PC-3 (cell line): ENCODE measurements around the gene SOD1. TPM values are rescaled to one million over a fixed set of nuclear protein-coding genes. Genes with fewer than 3 reads are reported as not detected.
A peak's percentile ranks its signal among the peaks of the same experiment; 100 is the strongest.
"Not testable (repeated sequence)": the region's sequence is repeated elsewhere in the genome, so short reads cannot be mapped to it uniquely, and the experiment has no call there.

Experiments
- ATAC-seq: fragments of 200-7000 bp; cut with Tn5 transposase; 2 replicates; pipeline ENCODE4 v1.9.1; 2020; ENCODE audit warnings: mild to moderate bottlenecking, moderate library complexity
- BruUV-seq: library from RNA; stranded (reverse); fragments of 400-500 nt; replicated peaks from 2 replicates; lab custom pipeline; 2021; lab: Mats Ljungman, UMichigan
- CTCF ChIA-PET: fragments of 300-600 bp; sonication (Branson Sonifier 250); formaldehyde crosslinking; loops from one replicate; lab custom pipeline; 2022; ENCODE audit warnings: antibody characterized with exemption; lab: Charles Lee
- POLR2A ChIA-PET: fragments of 300-600 bp; sonication (Branson Sonifier 250); formaldehyde crosslinking; loops from one replicate; lab custom pipeline; 2022; ENCODE audit warnings: antibody characterized with exemption; ENCODE audit not compliant: unreplicated experiment; lab: Charles Lee
- DNase-seq: peaks from one replicate; pipeline ENCODE4 v3.0.0-alpha.2; 2015
- H2AFZ ChIP-seq: fragments of 300-600 bp; sonication (generic); 2 replicates; pipeline ENCODE4 v1.6.0; 2016; ENCODE audit warnings: antibody characterized with exemption, low read length
- H3F3A ChIP-seq: fragments of 300-600 bp; sonication (generic); one replicate; pipeline ENCODE4 v1.6.0; 2017; ENCODE audit warnings: antibody characterized with exemption, low read length, control low read depth, mild to moderate bottlenecking; ENCODE audit not compliant: unreplicated experiment
- H3K27ac ChIP-seq: fragments of 300-600 bp; sonication (generic); 2 replicates; pipeline ENCODE4 v1.5.1; 2016; ENCODE audit warnings: mild to moderate bottlenecking, low read length
- H3K27me3 ChIP-seq: fragments of 300-600 bp; sonication (generic); 2 replicates; pipeline ENCODE4 v1.6.1; 2016; ENCODE audit warnings: low read length, mixed read lengths
- H3K36me3 ChIP-seq: fragments of 300-600 bp; sonication (generic); 2 replicates; pipeline ENCODE4 v1.6.1; 2016; ENCODE audit warnings: low read depth, mixed run types, low read length, mixed read lengths
- H3K4me1 ChIP-seq: fragments of 300-600 bp; sonication (generic); 2 replicates; pipeline ENCODE4 v1.5.1; 2016; ENCODE audit warnings: low read length; ENCODE audit not compliant: insufficient read depth
- H3K4me2 ChIP-seq: fragments of 300-600 bp; sonication (generic); 2 replicates; pipeline ENCODE4 v1.6.0; 2016; ENCODE audit warnings: low read length
- H3K4me3 ChIP-seq: fragments of 300-600 bp; sonication (generic); 2 replicates; pipeline ENCODE4 v1.5.1; 2016; ENCODE audit warnings: mild to moderate bottlenecking, low read length, mixed read lengths
- H3K79me2 ChIP-seq: fragments of 300-600 bp; sonication (generic); 2 replicates; pipeline ENCODE4 v1.6.1; 2017; ENCODE audit warnings: low read length, mixed read lengths
- H3K9ac ChIP-seq: fragments of 300-600 bp; sonication (generic); 2 replicates; pipeline ENCODE4 v1.6.0; 2016; ENCODE audit warnings: mild to moderate bottlenecking, low read length
- H3K9me2 ChIP-seq: fragments of 300-600 bp; sonication (generic); replicated peaks from 2 replicates; pipeline ENCODE4 v1.6.1; 2016; ENCODE audit warnings: mixed run types, low read length, mixed read lengths
- H3K9me3 ChIP-seq: fragments of 300-600 bp; sonication (generic); 2 replicates; pipeline ENCODE4 v1.6.1; 2016; ENCODE audit warnings: low read length, mixed read lengths
- H4K20me1 ChIP-seq: fragments of 300-600 bp; sonication (generic); 2 replicates; pipeline ENCODE4 v1.6.1; 2016; ENCODE audit warnings: low read length, mixed read lengths
- CTCF ChIP-seq: fragments of 300-600 bp; sonication (generic); conservative IDR thresholded peaks from 2 replicates; pipeline ENCODE4 v1.5.1; 2017; ENCODE audit warnings: antibody characterized with exemption, low read depth, mild to moderate bottlenecking, low read length
- EZH2 ChIP-seq: fragments of 300-600 bp; sonication (generic); IDR thresholded peaks from one replicate; pipeline ENCODE4 v1.6.1; 2017; ENCODE audit warnings: antibody characterized with exemption, mild to moderate bottlenecking, low read length; ENCODE audit not compliant: unreplicated experiment
- EZH2phosphoT487 ChIP-seq: fragments of 300-600 bp; sonication (generic); IDR thresholded peaks from 2 replicates; pipeline ENCODE4 v1.6.1; 2018; ENCODE audit warnings: mild to moderate bottlenecking, antibody characterized with exemption, low read length, borderline replicate concordance
- intact Hi-C: fragments of 100-400 bp; cut with micrococcal nuclease; formaldehyde crosslinking; loops from 2 replicates; pipeline ENCODE4 v1.9.0; 2023
- total RNA-seq: library from RNA; depleted of rRNA; stranded (reverse); fragments of >200 nt; gene quantifications from 2 replicates; pipeline ENCODE4 v1.2.3, GENCODE V29; 2014

Gene SOD1
- total RNA-seq, 1 experiment from 2014 or later: 409 TPM

- H3K79me2 ChIP-seq: peaks cover 61% of the 10 kb centered on the region
- peaks cover 37% of the 10 kb centered on the region for H3K4me1 ChIP-seq
- H3K9me2 ChIP-seq: no peaks in the 10 kb centered on the region
Observed at GRCh38 chr21:31660591-31660990, 1.1 kb downstream of the SOD1 start.

GRCh38 chr21:31663584-31664249 is 4.2 kb downstream of the SOD1 start:
- Histone ChIP-seq H3F3A (no peaks in the 10 kb centered on the region), H3K4me3 (no peak overlapping the region), H3K27me3 (no peaks in the 10 kb centered on the region), H3K27ac (no peak overlapping the region), H3K4me1 (peaks cover 20% of the 10 kb centered on the region), H4K20me1 (peaks cover 46% of the 10 kb centered on the region), H3K9me3 (no peaks in the 10 kb centered on the region), H3K4me2 (peak overlapping the region; percentile 30), H3K79me2 (peaks cover 71% of the 10 kb centered on the region), H3K9me2 (no peaks in the 10 kb centered on the region), H3K36me3 (peaks cover 48% of the 10 kb centered on the region), H3K9ac (no peak overlapping the region), H2AFZ (no peak overlapping the region)
- intact Hi-C loops: no loop called here
- ChIA-PET POLR2A (interaction anchor here (0.6 kb wide), 1 partner anchor 54 kb away, joined by 3 read pairs; no protein-coding TSS in a partner anchor), CTCF (no interaction called here)
- no peak for TF ChIP-seq EZH2
- TF ChIP-seq CTCF: no peak
- no peak for DNase-seq
- no TSS peak for BruUV-seq
- no peak for ATAC-seq

More at GRCh38 chr21:31660591-31660990, 1.1 kb downstream of the SOD1 start:
- DNase-seq (peak; percentile 28), ATAC-seq (no peak)
- Histone ChIP-seq H3K9ac (peak overlapping the region; percentile 87), H3K27me3 (no peaks in the 10 kb centered on the region), H4K20me1 (peaks cover 39% of the 10 kb centered on the region), H3K27ac (no peak overlapping the region), H3F3A (no peaks in the 10 kb centered on the region), H2AFZ (no peak overlapping the region), H3K4me2 (peak overlapping the region; percentile 92), H3K4me3 (peak overlapping the region; percentile 86), H3K9me3 (no peaks in the 10 kb centered on the region), H3K36me3 (peaks cover 21% of the 10 kb centered on the region; the same call in 1 of the 2 replicates)
- TSS peak; percentile 70 for BruUV-seq
- CTCF ChIA-PET: interaction anchor here (0.6 kb wide), 1 partner anchor 25 kb away, joined by 12 read pairs; no protein-coding TSS in a partner anchor
- POLR2A ChIA-PET: no interaction called here
- intact Hi-C loops: loop anchor here (2.0 kb wide), 1 partner anchor 70 kb away; no protein-coding TSS in a partner anchor
- TF ChIP-seq EZH2phosphoT487: no peak
- TF ChIP-seq CTCF: no peak
- TF ChIP-seq EZH2: no peak

DNA sequence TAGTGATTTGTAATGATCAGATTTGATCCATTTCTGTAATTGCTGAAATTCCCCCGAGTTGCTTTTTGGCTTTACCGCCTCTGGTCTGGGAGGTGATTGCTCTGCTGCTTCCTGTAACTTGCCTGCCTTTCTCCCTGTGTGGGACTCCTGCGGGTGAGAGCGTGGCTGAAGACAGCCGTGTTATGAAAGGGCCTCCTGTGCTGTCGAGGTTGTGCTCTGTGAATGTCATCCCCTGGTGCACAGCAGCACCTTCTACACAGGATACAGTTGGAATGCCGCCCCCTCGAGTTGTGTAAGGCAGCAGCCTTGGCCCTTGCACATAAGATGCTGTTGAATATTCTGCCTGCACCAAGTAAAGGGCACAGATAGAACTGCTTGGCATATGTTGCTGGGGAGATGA is 5.9 kb downstream of the SOD1 start:
- H4K20me1 ChIP-seq: peaks cover 48% of the 10 kb centered on the region
- ATAC-seq (peak; percentile 9; the same call in 1 of the 2 replicates), DNase-seq (no peak)
- ChIA-PET CTCF (no interaction called here), POLR2A (no interaction called here)
- peaks cover 17% of the 10 kb centered on the region for H3K4me1 ChIP-seq
- no peak overlapping the region for H3K4me2 ChIP-seq
- H3K27me3 ChIP-seq: no peaks in the 10 kb centered on the region
- H3F3A ChIP-seq: no peaks in the 10 kb centered on the region
- no peak overlapping the region for H2AFZ ChIP-seq
- no peak overlapping the region for H3K27ac ChIP-seq
- H3K9me3 ChIP-seq: no peaks in the 10 kb centered on the region
- TF ChIP-seq CTCF: no peak
- TF ChIP-seq EZH2: no peak
- TF ChIP-seq EZH2phosphoT487: no peak
- peaks cover 65% of the 10 kb centered on the region for H3K36me3 ChIP-seq
- no TSS peak for BruUV-seq
- H3K4me3 ChIP-seq: no peak overlapping the region
- intact Hi-C loops: no loop called here
- no peaks in the 10 kb centered on the region for H3K9me2 ChIP-seq
- no peak overlapping the region for H3K9ac ChIP-seq
- H3K79me2 ChIP-seq: peaks cover 62% of the 10 kb centered on the region

DNA sequence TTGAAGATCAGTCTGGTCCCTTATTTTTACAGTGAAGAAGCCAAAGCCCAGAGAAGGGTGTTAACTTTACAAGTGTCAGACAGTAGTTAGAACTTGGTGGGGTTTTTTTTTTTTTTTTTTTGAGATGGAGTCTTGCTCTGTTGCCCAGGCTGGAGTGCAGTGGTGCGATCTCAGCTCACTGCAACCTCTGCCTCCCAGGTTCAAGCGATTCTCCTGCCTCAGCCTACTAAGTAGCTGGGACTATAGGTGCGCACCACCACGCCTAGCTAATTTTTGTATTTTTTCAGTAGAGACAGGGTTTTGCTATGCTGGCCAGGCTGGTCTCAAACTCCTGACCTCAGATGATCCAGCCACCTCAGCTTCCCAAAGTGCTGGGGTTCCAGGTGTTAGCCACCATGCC is 6.4 kb downstream of the SOD1 start:
- peaks cover 43% of the 10 kb centered on the region for H4K20me1 ChIP-seq
- H3K9me2 ChIP-seq, POLR2A ChIA-PET, H3K27ac ChIP-seq, ATAC-seq, H3K9ac ChIP-seq, H3K9me3 ChIP-seq, H3K4me2 ChIP-seq, H3K27me3 ChIP-seq, H3K4me3 ChIP-seq, intact Hi-C loops, H3F3A ChIP-seq, BruUV-seq, DNase-seq, H2AFZ ChIP-seq: not testable (repeated sequence)
- H3K79me2 ChIP-seq: peaks cover 58% of the 10 kb centered on the region
- peaks cover 66% of the 10 kb centered on the region for H3K36me3 ChIP-seq
- peaks cover 16% of the 10 kb centered on the region for H3K4me1 ChIP-seq
- CTCF ChIA-PET: interaction anchor here (0.6 kb wide), 1 partner anchor 44 kb away, joined by 8 read pairs; no protein-coding TSS in a partner anchor
